HepG2 (cell line): ENCODE data around the gene JPT1. TPM values are rescaled to one million over a fixed set of nuclear protein-coding genes. Genes with fewer than 3 reads are reported as not detected.

Experiments
- AKAP8 ChIP-seq: sonication (generic); formaldehyde crosslinking; IDR thresholded peaks from 2 replicates; pipeline ENCODE4 v1.5.1; 2020; ENCODE audit warnings: mild to moderate bottlenecking, missing genetic modification reagents
- ATAD3A ChIP-seq: sonication (generic); formaldehyde crosslinking; IDR thresholded peaks from 2 replicates; pipeline ENCODE4 v1.4.0; 2020; ENCODE audit warnings: missing genetic modification reagents
- FOXC1 ChIP-seq: sonication (generic); formaldehyde crosslinking; IDR thresholded peaks from 2 replicates; pipeline ENCODE4 v1.8.0; 2022; ENCODE audit warnings: mild to moderate bottlenecking, missing genetic modification reagents, borderline replicate concordance
- FOXJ3 ChIP-seq: sonication (generic); formaldehyde crosslinking; IDR thresholded peaks from 2 replicates; pipeline ENCODE4 v1.4.0; 2020; ENCODE audit warnings: missing genetic modification reagents, mild to moderate bottlenecking, borderline replicate concordance
- GABPA ChIP-seq, 2 experiments: IDR thresholded peaks; 2 replicates each; pipeline ENCODE4 v1.6.1; 2011 to 2016; ENCODE audit warnings: low read depth in 2 of 2, low read length in 1 of 2, missing biosample characterization in 1 of 2, missing genetic modification characterization in 1 of 2
- HDAC2 ChIP-seq: sonication (generic); formaldehyde crosslinking; IDR thresholded peaks from 2 replicates; pipeline ENCODE4 v1.4.0; 2020; ENCODE audit warnings: missing genetic modification reagents
- KMT2B ChIP-seq: IDR thresholded peaks from 2 replicates; pipeline ENCODE4 v1.6.1; 2016; ENCODE audit warnings: missing genetic modification reagents, missing compliant biosample characterization
- THAP11 ChIP-seq: IDR thresholded peaks from 2 replicates; pipeline ENCODE4 v1.6.1; 2016; ENCODE audit warnings: missing biosample characterization, missing genetic modification reagents
- ZNF253 ChIP-seq: sonication (generic); formaldehyde crosslinking; IDR thresholded peaks from 2 replicates; pipeline ENCODE4 v1.8.0; 2022; ENCODE audit warnings: mild to moderate bottlenecking, missing genetic modification reagents, borderline replicate concordance
- ZNF326 ChIP-seq: sonication (generic); formaldehyde crosslinking; IDR thresholded peaks from 2 replicates; pipeline ENCODE4 v1.4.0; 2020; ENCODE audit warnings: missing genetic modification reagents, borderline replicate concordance
- ZNF430 ChIP-seq: sonication (generic); formaldehyde crosslinking; IDR thresholded peaks from 2 replicates; pipeline ENCODE4 v1.9.0; 2021; ENCODE audit warnings: mild to moderate bottlenecking, missing genetic modification reagents
- ZNF614 ChIP-seq: IDR thresholded peaks from 2 replicates; pipeline ENCODE4 v1.6.1; 2018; ENCODE audit warnings: missing biosample characterization, missing genetic modification reagents, inconsistent platforms, borderline replicate concordance
- ZNF761 ChIP-seq: sonication (generic); formaldehyde crosslinking; conservative IDR thresholded peaks from 2 replicates; pipeline ENCODE4 v1.4.0; 2020; ENCODE audit warnings: mild to moderate bottlenecking, missing genetic modification reagents
- ZNF782 ChIP-seq: sonication (generic); formaldehyde crosslinking; IDR thresholded peaks from 2 replicates; pipeline ENCODE4 v1.4.0; 2020; ENCODE audit warnings: missing genetic modification reagents, mild to moderate bottlenecking, borderline replicate concordance
- ZSCAN12 ChIP-seq: sonication (generic); formaldehyde crosslinking; IDR thresholded peaks from 2 replicates; pipeline ENCODE4 v1.9.0; 2021; ENCODE audit warnings: mild to moderate bottlenecking, missing genetic modification reagents
- polyA plus RNA-seq, 8 experiments: library from polyadenylated mRNA; depleted of rRNA in 3 of 8; stranded (reverse) in 7 of 8; unstranded in 1 of 8; fragments of >200 nt; fragmentation: Illumina TruSeq in 4 of 8; extraction: Trizol in 4 of 8; gene quantifications; 2 replicates each; pipeline versions ENCODE4 v1.2.1 to v1.2.3, GENCODE V29; 2011 to 2016; ENCODE audit warnings: low read depth in 4 of 8, missing spikeins in 1 of 8, mixed read lengths in 1 of 8; ENCODE audit not compliant: insufficient read depth in 1 of 8
- total RNA-seq, 5 experiments: library from RNA; depleted of rRNA; stranded (reverse); fragments of >200 nt; fragmentation: Illumina TruSeq; extraction: Trizol; gene quantifications; 2 replicates each; pipeline ENCODE4 v1.2.3, GENCODE V29; 2016; ENCODE audit warnings: low read depth in 1 of 5
- TF ChIP-seq, protein P1 (sequence below): sonication (generic); formaldehyde crosslinking; IDR thresholded peaks from 2 replicates; pipeline ENCODE4 v1.8.0; 2022; ENCODE audit warnings: missing genetic modification reagents, mild to moderate bottlenecking, inconsistent platforms, borderline replicate concordance
- TF ChIP-seq, protein P2 (sequence below): fragments of 450-650 bp; IDR thresholded peaks from 2 replicates; pipeline ENCODE4 v1.6.1; 2017; ENCODE audit warnings: mild to moderate bottlenecking
- TF ChIP-seq, protein P3 (sequence below): sonication (generic); formaldehyde crosslinking; IDR thresholded peaks from 2 replicates; pipeline ENCODE4 v1.5.0; 2020; ENCODE audit warnings: missing genetic modification reagents, mild to moderate bottlenecking, borderline replicate concordance
- TF ChIP-seq, protein P4 (sequence below): sonication (generic); formaldehyde crosslinking; IDR thresholded peaks from 2 replicates; pipeline ENCODE4 v1.4.0; 2020; ENCODE audit warnings: mild to moderate bottlenecking, missing genetic modification reagents, borderline replicate concordance
- TF ChIP-seq, protein P5 (sequence below): sonication (generic); formaldehyde crosslinking; IDR thresholded peaks from 2 replicates; pipeline ENCODE4 v1.8.1; 2023; ENCODE audit warnings: missing genetic modification reagents, inconsistent platforms, borderline replicate concordance

The JPT1 gene
- total and polyA plus RNA-seq, 2 of the 13 experiments (the other 11 are each of a cell fraction or from before 2014, with no cell fraction given): 43.3 to 256 TPM

DNA sequence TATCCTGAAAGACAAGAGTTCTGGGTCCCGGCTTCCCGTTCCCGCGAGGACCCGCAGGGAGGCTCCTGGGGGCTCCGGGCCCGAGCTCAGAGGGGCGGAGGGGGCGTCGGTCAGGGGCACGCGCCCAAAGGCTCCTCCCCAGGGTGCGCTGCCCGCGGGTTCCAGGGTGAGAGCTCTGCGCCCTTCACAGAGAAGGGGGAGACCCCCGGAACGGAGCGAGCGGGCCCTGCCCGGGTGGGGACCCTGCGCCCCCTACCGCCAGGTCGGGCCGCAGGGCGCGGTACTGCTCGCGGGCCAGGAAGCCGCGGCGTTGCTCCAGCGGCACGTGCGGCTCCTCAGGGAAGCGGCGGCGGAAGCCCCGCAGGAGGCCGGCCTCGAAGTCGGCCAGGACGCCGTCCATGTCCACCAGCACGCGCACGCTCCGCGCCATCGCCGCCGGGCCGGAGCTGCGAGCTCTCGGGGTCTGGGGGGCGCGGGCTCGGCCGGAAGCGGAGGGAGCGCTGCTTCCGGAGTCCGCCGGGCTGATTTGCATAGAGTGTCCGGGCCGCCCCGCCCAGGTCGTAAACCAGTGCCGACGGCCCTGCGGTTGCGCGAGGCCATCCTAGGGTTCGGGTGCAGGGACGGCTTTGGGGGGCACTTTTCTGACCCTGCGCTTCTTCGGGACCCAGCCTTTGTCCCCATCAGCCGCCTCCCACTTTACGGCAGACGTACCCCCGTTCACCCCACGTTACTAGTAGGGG is 22.9 kb downstream of the JPT1 start, which contains the start of gene NT5C (continued):
- TF ChIP-seq, protein P1, sequence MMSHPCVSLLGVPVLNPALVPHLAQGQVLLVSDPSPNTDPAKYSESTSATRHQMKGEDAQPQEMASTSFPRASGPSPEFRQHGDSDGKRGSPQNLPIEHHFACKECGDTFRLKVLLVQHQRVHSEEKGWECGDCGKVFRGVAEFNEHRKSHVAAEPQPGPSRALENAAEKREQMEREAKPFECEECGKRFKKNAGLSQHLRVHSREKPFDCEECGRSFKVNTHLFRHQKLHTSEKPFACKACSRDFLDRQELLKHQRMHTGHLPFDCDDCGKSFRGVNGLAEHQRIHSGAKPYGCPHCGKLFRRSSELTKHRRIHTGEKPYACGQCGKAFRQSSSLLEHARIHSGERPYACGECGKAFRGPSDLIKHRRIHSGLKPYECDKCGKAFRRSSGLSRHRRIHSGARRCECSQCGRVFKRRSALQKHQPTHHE: peak; percentile 67; the same call in 1 of the 2 replicates
- TF ChIP-seq, protein P2, sequence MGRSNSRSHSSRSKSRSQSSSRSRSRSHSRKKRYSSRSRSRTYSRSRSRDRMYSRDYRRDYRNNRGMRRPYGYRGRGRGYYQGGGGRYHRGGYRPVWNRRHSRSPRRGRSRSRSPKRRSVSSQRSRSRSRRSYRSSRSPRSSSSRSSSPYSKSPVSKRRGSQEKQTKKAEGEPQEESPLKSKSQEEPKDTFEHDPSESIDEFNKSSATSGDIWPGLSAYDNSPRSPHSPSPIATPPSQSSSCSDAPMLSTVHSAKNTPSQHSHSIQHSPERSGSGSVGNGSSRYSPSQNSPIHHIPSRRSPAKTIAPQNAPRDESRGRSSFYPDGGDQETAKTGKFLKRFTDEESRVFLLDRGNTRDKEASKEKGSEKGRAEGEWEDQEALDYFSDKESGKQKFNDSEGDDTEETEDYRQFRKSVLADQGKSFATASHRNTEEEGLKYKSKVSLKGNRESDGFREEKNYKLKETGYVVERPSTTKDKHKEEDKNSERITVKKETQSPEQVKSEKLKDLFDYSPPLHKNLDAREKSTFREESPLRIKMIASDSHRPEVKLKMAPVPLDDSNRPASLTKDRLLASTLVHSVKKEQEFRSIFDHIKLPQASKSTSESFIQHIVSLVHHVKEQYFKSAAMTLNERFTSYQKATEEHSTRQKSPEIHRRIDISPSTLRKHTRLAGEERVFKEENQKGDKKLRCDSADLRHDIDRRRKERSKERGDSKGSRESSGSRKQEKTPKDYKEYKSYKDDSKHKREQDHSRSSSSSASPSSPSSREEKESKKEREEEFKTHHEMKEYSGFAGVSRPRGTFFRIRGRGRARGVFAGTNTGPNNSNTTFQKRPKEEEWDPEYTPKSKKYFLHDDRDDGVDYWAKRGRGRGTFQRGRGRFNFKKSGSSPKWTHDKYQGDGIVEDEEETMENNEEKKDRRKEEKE: no peak
- TF ChIP-seq AKAP8 (CRISPR knock-in tag) (peak; percentile 89), ZNF782 (no peak; the same call in 1 of the 2 replicates), FOXJ3 (CRISPR knock-in tag) (no peak), FOXC1 (CRISPR knock-in tag) (no peak; the same call in 1 of the 2 replicates), ZNF326 (CRISPR knock-in tag) (no peak), THAP11 (CRISPR knock-in tag) (peak; percentile 84), ATAD3A (CRISPR knock-in tag) (no peak), ZNF614 (peak; percentile 41; the same call in 1 of the 2 replicates), ZNF430 (CRISPR knock-in tag) (peak; percentile 73), KMT2B (peak; percentile 72), GABPA (IDR thresholded peaks at IDR 0.05; ENCODE audit: low read depth, low read length) (peak; percentile 89), GABPA (CRISPR knock-in tag; IDR thresholded peaks at IDR 0.05; ENCODE audit: low read depth) (peak; percentile 83), ZNF761 (CRISPR knock-in tag) (peak; percentile 95), HDAC2 (CRISPR knock-in tag) (no peak; the same call in 1 of the 2 replicates), ZSCAN12 (CRISPR knock-in tag) (peak; percentile 92), ZNF253 (CRISPR knock-in tag) (peak; percentile 91)
- TF ChIP-seq, protein P3, sequence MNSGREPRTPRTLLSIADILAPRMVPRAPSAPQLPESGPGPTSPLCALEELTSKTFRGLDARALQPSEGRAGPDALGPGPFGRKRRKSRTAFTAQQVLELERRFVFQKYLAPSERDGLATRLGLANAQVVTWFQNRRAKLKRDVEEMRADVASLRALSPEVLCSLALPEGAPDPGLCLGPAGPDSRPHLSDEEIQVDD (CRISPR knock-in tag): peak; percentile 84
- TF ChIP-seq, protein P4, sequence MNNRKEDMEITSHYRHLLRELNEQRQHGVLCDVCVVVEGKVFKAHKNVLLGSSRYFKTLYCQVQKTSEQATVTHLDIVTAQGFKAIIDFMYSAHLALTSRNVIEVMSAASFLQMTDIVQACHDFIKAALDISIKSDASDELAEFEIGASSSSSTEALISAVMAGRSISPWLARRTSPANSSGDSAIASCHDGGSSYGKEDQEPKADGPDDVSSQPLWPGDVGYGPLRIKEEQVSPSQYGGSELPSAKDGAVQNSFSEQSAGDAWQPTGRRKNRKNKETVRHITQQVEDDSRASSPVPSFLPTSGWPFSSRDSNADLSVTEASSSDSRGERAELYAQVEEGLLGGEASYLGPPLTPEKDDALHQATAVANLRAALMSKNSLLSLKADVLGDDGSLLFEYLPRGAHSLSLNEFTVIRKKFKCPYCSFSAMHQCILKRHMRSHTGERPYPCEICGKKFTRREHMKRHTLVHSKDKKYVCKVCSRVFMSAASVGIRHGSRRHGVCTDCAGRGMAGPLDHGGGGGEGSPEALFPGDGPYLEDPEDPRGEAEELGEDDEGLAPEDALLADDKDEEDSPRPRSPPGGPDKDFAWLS (CRISPR knock-in tag): peak; percentile 93; the same call in 1 of the 2 replicates
- TF ChIP-seq, protein P5, sequence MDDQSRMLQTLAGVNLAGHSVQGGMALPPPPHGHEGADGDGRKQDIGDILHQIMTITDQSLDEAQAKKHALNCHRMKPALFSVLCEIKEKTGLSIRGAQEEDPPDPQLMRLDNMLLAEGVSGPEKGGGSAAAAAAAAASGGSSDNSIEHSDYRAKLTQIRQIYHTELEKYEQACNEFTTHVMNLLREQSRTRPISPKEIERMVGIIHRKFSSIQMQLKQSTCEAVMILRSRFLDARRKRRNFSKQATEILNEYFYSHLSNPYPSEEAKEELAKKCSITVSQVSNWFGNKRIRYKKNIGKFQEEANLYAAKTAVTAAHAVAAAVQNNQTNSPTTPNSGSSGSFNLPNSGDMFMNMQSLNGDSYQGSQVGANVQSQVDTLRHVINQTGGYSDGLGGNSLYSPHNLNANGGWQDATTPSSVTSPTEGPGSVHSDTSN (CRISPR knock-in tag): no peak; the same call in 1 of the 2 replicates
